Motor neuron (in vitro differentiated cells): ENCODE data around the gene DGCR8. TPM values are rescaled to one million over a fixed set of nuclear protein-coding genes. Genes with fewer than 3 reads are reported as not detected.
"Not testable (repeated sequence)": the region's sequence is repeated elsewhere in the genome, so short reads cannot be mapped to it uniquely, and the experiment has no call there.

ENCODE experiments used
- ATAC-seq, 8 experiments: fragments of 200-7000 bp; cut with Tn5 transposase; replicated peaks in 6 of 8; 2 replicates each; pipeline ENCODE4 v1.8.0; 2021; ENCODE audit warnings: mild to moderate bottlenecking in 8 of 8, moderate library complexity in 8 of 8
- H3K27ac ChIP-seq, 2 donors: fragments of 250-450 bp; sonication (Bioruptor Pico); 2 replicates each; pipeline ENCODE4 v1.9.0; 2021; ENCODE audit warnings: antibody characterized with exemption in 2 of 2, mild to moderate bottlenecking in 2 of 2, moderate library complexity in 1 of 2
- H3K4me1 ChIP-seq, 2 donors: fragments of 250-450 bp; sonication (Bioruptor Pico); replicated peaks in 1 of 2; 2 replicates each; pipeline ENCODE4 v1.6.1; 2021; ENCODE audit warnings: antibody characterized with exemption in 2 of 2, mild to moderate bottlenecking in 2 of 2, moderate library complexity in 1 of 2
- H3K4me3 ChIP-seq, 5 donors: fragments of 250-450 bp; sonication (Bioruptor Pico); 2 replicates each; pipeline ENCODE4 v1.9.0; 2021; ENCODE audit warnings: antibody characterized with exemption in 5 of 5, mild to moderate bottlenecking in 5 of 5, moderate library complexity in 4 of 5
- whole genome bisulfite sequencing, 10 experiments: fragments of 450-650 bp; shearing (Covaris generic); methylation state at CpG; one replicate each; pipeline ENCODE4 v1.0.0; 2022; 5-methylcytosine and 5-hydroxymethylcytosine counted together
- in situ Hi-C, 9 experiments: fragments of 400-800 bp; cut with MboI; loops; one replicate each; pipeline ENCODE4 v1.15.0; 2021; ENCODE audit warnings: low sequenced_read_pairs in 9 of 9, low pct_unique_long_range_greater_than_20kb in 2 of 9; ENCODE audit not compliant: unreplicated experiment in 9 of 9
- total RNA-seq, 8 experiments: library from RNA; unstranded; fragments of 300-600 nt; gene quantifications; 2 replicates each; pipeline versions ENCODE4 v1.2.3 to v1.2.4, GENCODE V29; 2022

Gene DGCR8
- total RNA-seq, 8 experiments from 2014 or later: 10.9 to 51.6 (median 20.2) TPM

DNA sequence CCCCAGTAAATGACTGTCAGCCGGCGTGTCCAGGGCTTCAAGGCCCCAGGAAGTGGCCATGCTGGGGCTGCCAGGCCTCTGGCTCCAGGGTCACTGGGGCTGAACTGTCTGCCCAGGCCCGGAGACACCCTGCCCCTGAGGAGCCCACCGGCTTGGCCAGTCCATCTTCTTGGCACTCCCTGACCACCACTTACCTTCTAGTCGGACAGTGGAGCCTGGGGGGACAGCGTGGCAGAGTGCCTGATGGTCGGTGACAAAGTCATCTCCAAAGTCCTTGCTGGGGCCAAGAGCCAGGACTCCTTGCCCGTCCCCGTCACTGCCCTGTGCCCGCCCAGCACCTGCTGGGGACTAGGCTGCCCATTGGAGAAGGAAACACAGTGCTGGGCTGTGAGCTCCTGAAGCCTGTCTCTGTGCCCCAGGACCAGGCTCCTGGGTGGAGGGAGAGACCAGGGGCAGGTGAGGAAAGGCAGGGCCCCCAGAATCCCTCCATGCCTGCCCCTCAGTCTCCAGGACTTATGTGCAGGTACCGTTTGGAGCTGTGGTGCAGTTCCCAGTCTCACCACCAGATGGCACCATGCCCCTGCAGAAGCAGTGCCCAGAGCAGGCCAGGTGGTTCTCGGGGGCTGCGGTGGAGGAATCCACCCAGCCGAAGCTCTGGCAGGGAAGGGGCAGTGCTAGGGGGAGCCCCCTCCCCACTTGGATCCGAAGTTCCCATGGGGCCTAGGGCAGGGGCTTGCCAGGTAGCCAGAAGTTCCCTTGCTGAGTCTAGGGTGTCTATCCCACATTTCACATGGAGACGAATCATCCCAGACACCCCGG is 76.8 kb downstream of the DGCR8 start:
- peak; percentile 37 to 77 (median 58) for ATAC-seq
- WGBS, 10 experiments: 0 to 94% (median 20%) methylated on average over 1 to 2 of the region's 17 CpGs; no CpG with 5 or more reads in 6 of the 10 experiments
- no peak overlapping the region for H3K27ac ChIP-seq
- in situ Hi-C loops: loop anchor here (5.0 to 25.0 kb wide), 7 partner anchors 105 to 305 kb away; partner anchors contain the start of gene RTN4R (in 2 of the 9)
- H3K4me3 ChIP-seq: no peak overlapping the region
- peaks cover 36 to 40% of the 10 kb centered on the region in 2 donors for H3K4me1 ChIP-seq

DNA sequence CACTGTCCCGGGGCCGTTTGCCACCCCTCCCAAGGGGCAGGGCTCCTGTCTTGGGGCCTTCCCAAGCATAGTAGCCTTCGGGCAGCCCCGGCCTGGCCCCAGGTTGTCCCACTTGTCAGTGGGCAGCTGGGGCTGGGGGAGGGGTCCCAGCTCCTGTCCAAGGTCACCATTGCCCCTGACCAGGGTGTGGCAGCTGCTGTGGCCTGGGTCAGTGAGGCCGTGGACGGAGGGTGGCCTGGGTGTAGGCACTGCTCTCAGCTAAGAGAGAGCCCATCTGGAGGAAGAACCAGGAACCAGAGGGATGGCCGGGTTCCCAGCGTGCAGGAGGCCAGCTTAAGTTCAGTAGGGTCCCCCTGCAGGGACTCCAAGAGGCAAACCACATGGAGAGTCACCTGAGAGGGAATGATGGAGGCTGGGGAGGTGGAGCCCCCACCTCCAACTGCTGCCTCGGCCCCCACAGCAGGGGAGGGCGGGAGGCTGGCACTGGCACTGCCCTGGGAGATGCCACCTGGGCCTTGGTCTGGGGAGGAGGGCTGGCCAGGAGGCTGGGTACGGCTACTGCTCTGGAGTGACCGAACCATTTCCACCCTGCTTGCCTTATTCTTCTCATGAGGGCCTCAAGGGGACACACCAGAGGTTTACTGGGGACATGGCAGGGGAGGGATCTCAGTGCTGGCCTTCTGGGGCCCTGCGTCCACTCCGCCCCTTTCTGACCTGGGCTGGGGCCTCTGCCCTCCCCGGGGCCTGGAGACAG is 77.6 kb downstream of the DGCR8 start:
- no peak for ATAC-seq
- in situ Hi-C loops: loop anchor here (5.0 to 25.0 kb wide), 7 partner anchors 105 to 305 kb away; partner anchors contain the start of gene RTN4R (in 2 of the 9)
- 84% methylated on average over 5 of the region's 15 CpGs; no CpG with 5 or more reads in 9 of the 10 experiments for WGBS, 10 experiments

GRCh38 chr22:20158391-20159036 is 78.5 kb downstream of the DGCR8 start:
- Histone ChIP-seq H3K4me3 (no peak overlapping the region), H3K4me1 (peaks cover 36 to 40% of the 10 kb centered on the region in 2 donors), H3K27ac (no peak overlapping the region)
- 50 to 100% (median 55%) methylated on average over 1 to 4 of the region's 15 CpGs; no CpG with 5 or more reads in 7 of the 10 experiments for WGBS, 10 experiments
- in situ Hi-C loops: loop anchor here (5.0 to 25.0 kb wide), 7 partner anchors 104 to 304 kb away; partner anchors contain the start of gene RTN4R (in 2 of the 9)
- no peak for ATAC-seq

More for the DNA sequence above, 77.6 kb downstream of the DGCR8 start:
- Histone ChIP-seq H3K4me3 (no peak overlapping the region), H3K27ac (no peak overlapping the region), H3K4me1 (peaks cover 36 to 40% of the 10 kb centered on the region in 2 donors)

DNA sequence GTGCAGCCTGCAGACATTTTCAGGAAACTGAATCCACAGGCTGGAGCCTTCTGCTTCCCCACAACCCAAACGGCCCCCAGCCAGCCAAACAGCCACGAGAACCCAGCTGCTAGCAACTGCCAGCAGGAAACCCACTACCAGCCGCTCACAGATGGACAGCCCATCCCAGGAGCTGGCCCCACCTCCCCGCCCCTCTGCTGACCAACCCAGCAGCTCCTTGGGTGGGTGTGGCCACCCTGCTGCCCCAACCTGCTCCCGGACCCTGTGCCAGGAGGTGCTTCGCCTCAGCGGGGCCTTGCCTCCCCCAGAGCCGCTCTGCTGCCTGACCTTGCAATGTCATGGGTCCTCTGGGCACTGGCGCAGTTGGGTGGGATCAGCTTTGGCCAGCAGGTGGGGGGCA is 79.0 kb downstream of the DGCR8 start:
- Histone ChIP-seq H3K4me1 (peaks cover 31 to 35% of the 10 kb centered on the region in 2 donors), H3K27ac (no peak overlapping the region), H3K4me3 (no peak overlapping the region)
- peak in 6 of 8 experiments; percentile 23 to 33 (median 28) for ATAC-seq
- 25 to 50% methylated on average over 2 to 4 of the region's 9 CpGs; no CpG with 5 or more reads in 8 of the 10 experiments for WGBS, 10 experiments
- in situ Hi-C loops: loop anchor here (5.0 to 25.0 kb wide), 7 partner anchors 103 to 303 kb away; partner anchors contain the start of gene RTN4R (in 2 of the 9)

DNA sequence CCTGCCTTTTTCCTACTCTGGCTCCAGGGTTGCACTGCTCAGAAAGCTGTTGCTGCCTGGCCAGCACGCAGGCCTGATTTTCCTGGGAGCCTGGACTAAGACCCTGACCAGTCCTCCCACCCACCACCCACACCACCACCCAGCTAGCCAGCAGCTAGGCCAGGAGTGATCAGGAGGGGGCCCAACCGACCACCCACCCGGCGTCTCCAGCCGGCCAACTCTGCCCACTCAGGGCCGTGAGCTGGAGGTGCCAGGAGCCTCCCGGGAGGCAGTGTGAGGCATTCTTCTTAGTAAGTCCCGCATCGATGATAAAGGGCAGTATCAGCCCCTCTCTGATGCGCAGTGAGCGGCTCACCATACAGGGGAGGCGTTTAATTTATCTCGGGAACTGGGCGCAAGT is 79.5 kb downstream of the DGCR8 start:
- not testable (repeated sequence) for H3K27ac ChIP-seq, H3K4me3 ChIP-seq, ATAC-seq
- in situ Hi-C loops: loop anchor here (5.0 to 25.0 kb wide), 7 partner anchors 103 to 303 kb away; partner anchors contain the start of gene RTN4R (in 2 of the 9)
- H3K4me1 ChIP-seq: peaks cover 26 to 31% of the 10 kb centered on the region in 2 donors
- WGBS, 10 experiments: 100% methylated on average over 1 of the region's 14 CpGs; no CpG with 5 or more reads in 9 of the 10 experiments

DNA sequence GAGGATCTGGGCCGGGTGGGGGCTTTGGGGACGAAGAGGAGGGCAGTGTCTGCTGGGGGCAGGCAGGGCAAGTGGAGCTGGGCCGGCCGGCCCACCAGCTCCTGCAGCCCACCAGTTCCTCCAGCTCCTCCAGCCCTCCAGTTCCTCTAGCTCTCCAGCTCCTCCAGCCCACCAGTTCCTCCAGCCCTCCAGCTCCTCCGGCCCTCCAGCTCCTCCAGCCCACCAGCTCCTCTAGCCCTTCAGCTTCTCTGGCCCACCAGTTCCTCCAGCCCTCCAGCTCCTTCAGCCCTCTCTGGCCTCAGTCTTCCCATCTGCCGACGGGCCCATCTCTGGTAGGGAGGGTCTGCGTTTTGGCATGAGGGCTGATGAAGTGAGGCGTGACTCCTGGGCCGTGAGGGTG is 80.0 kb downstream of the DGCR8 start:
- WGBS, 10 experiments: 88 to 100% methylated on average over 1 to 3 of the region's 10 CpGs; no CpG with 5 or more reads in 8 of the 10 experiments

More for the DNA sequence above, 80.0 kb downstream of the DGCR8 start:
- no peak for ATAC-seq
- Histone ChIP-seq H3K4me3 (no peak overlapping the region), H3K4me1 (peaks cover 21 to 26% of the 10 kb centered on the region in 2 donors), H3K27ac (no peak overlapping the region)
- in situ Hi-C loops: loop anchor here in 5 of 9 experiments (25.0 kb wide), 3 partner anchors 102 to 302 kb away; partner anchors contain the start of gene RTN4R (in 2 of the 5)

Other genes with a start within 250 kb of the DGCR8 start
- 1 to 10 TPM; 5.6 to 7.2 (median 6.4) TPM for gene GNB1L, start 225.4 kb upstream of the DGCR8 start, total RNA-seq
- gene RTL10, start 225.4 kb upstream of the DGCR8 start, total RNA-seq: 10 to 100 TPM; 10.5 to 13.9 (median 12.6) TPM
- gene COMT, start 138.5 kb upstream of the DGCR8 start, total RNA-seq: 10 to 100 TPM; 22.7 to 99.4 (median 40.8) TPM
- 10 to 100 TPM in 4 of 8 experiments, 1 to 10 TPM in 4; 2.4 to 33.9 (median 9.9) TPM for gene TXNRD2, start 138.4 kb upstream of the DGCR8 start, total RNA-seq
- gene ARVCF, start 63.4 kb upstream of the DGCR8 start, total RNA-seq: 10 to 100 TPM in 7 of 8 experiments, 1 to 10 TPM in 1; 9.5 to 49.9 (median 39.2) TPM
- gene TANGO2, start 59.1 kb upstream of the DGCR8 start, total RNA-seq: 10 to 100 TPM in 5 of 8 experiments, 1 to 10 TPM in 3; 5.4 to 36.3 (median 14.5) TPM
- 100 to 1,000 TPM; 105 to 282 (median 143) TPM for gene RANBP1, start 35.9 kb downstream of the DGCR8 start, total RNA-seq
- 10 to 100 TPM; 25.7 to 71.2 (median 50.0) TPM for gene TRMT2A, start 37.0 kb downstream of the DGCR8 start, total RNA-seq
- 10 to 100 TPM in 3 of 8 experiments, 1 to 10 TPM in 5; 4.5 to 34.5 (median 8.9) TPM for gene ZDHHC8, start 51.6 kb downstream of the DGCR8 start, total RNA-seq
- gene CCDC188, start 70.8 kb downstream of the DGCR8 start, total RNA-seq: 1 to 10 TPM in 4 of 8 experiments, under 1 TPM in 3, not detected in 1; 0.56 to 7.6 (median 1.2) TPM
- gene RTN4R, start 188.1 kb downstream of the DGCR8 start, total RNA-seq: 10 to 100 TPM in 3 of 8 experiments, 1 to 10 TPM in 5; 1.0 to 17.7 (median 6.3) TPM
- gene DGCR6L, start 239.8 kb downstream of the DGCR8 start, total RNA-seq: 10 to 100 TPM; 31.4 to 62.4 (median 41.0) TPM